HG02981 (cell line): ENCODE results near the gene RADIL.

ENCODE experiments used
- ATAC-seq: cut with Tn5 transposase; IDR thresholded peaks from one replicate; pipeline ENCODE4 v1.9.1; 2021; ENCODE audit warnings: mild to moderate bottlenecking, moderate library complexity; ENCODE audit not compliant: unreplicated experiment

Gene RADIL

DNA sequence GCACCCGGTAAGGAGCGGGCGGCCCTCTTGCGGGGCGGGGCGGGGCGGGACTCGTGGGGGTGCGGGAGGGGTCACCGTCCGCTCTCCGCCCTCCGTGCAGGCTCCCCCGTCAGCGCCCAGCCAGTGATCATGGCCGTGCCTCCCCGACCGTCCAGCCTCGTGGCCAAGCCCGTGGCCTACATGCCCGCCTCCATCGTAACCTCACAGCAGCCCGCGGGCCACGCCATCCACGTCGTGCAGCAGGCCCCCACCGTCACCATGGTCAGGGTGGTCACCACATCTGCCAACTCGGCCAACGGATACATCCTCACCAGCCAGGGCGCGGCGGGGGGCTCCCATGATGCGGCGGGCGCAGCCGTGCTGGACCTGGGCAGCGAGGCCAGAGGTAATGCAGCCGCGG is 124.3 kb downstream of the RADIL start:
- no peak for ATAC-seq

DNA sequence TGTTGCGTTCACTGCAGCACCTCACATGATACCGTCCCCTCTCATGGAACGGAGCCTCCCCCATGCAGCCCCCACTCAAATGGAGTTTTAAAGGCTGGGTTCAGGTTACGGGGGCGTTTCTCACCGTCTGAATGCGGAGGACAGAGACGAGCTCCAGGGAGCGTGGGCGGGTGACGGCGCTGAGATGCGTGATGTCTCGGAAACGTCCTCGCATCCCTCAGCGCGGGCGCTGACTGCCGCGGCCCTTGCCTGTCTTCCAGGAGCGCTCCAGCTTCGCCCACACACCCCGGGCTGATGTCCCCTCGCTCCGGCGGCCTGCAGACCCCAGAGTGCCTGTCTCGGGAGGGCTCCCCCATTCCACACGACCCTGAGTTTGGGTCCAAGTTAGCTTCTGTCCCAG is 124.7 kb downstream of the RADIL start:
- no peak for ATAC-seq

DNA sequence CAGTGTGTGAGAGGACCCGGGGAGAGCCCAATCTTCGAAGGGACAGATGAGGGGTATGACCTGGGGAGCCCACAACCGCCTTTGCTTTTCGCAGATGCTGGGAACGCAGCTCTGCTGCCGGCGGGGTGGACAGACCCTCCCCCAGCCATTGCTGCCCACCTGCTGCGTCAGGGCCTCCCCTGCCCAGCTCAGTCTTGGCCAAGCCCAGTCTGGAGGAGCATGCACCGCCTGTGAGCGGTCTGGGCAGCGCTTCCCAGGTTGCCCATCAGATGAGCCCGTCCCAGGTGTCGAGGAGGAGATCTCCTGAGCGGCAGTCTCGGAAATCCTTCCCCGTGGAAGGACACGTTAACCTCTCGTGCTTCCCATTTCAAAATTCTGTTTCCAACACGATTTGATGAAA is 125.4 kb downstream of the RADIL start:
- no peak for ATAC-seq

DNA sequence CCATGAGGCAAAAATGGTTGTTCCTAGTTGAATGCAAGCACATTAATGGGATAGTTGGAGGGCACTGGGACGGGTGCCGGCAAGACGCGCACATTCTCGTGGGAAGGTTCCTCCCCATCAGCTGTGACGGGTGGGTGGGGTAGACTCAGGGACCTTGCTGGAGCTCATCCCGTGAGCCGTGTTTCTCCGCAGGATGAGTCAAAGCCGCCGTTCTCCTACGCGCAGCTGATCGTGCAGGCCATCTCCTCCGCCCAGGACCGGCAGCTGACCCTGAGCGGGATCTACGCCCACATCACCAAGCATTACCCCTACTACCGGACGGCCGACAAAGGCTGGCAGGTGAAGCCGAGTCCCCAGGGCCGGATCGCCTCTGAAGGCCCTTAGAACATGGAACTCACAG is 128.5 kb downstream of the RADIL start:
- no peak for ATAC-seq

DNA sequence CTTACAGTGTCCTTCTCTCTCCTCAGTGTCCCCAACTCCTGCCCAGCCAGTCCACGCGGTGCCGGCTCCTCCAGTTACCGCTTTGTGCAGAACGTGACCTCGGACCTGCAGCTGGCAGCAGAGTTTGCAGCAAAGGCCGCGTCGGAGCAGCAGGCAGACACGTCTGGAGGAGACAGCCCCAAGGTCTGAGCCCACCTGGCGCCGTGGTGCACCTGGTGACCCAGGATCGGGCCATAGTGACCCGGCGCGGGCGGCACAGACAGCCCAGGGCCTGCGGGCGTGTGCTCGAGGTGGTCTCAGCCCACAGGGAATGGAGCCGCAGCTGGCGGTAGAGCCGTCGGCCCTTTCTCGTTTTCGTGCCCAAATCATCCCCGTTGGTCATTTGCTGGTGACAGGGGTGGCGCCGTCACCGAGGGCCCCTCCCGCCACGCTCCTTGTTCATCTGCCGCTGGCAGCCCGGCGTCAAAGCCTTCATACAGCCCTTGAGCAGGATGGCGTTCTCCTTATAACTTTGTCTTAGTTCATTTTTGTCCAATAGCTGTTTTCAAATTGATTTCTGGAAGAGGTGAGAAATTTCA is 129.0 kb downstream of the RADIL start:
- ATAC-seq: no peak

DNA sequence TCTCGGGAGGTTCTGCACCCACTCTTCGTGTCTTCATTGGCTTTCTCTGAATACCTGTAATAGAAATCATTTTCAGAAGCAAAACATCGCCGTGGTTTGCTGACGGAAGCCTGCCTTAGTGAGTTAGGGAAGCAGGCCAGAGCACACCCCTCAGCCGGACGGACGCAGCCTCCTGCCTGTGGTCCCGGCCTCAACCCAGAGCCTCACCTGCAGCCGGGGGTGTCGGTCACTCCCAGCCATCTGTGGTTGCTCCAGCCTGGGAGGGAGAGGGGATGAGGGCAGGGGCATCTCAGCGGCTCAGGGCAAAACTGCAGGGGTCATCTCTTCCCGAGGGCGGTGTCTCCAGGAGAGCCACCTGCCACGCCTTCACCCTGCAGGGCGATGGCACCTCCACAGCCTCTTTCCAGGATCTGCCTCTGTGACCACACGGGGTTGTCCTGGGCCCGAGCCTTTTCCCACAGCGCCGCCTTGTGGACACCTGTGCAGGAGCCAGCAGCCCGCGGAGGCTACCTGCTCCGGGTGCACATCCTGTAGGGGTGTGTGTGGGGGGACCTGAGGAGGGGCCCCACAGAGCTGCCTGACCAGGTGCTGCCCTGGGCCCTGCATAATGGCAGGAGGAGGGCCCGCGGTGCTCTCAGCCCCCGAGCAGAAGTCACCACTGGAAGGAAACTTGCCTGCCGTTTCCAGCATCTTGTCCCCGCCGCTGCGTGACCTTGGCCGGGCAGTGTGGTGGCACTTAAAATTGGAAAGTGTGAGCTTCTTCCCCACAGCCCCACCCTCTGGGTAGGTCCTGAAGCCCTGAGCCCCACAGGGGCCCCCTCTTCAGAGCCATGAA is 129.7 kb downstream of the RADIL start:
- ATAC-seq: peak; percentile 85

DNA sequence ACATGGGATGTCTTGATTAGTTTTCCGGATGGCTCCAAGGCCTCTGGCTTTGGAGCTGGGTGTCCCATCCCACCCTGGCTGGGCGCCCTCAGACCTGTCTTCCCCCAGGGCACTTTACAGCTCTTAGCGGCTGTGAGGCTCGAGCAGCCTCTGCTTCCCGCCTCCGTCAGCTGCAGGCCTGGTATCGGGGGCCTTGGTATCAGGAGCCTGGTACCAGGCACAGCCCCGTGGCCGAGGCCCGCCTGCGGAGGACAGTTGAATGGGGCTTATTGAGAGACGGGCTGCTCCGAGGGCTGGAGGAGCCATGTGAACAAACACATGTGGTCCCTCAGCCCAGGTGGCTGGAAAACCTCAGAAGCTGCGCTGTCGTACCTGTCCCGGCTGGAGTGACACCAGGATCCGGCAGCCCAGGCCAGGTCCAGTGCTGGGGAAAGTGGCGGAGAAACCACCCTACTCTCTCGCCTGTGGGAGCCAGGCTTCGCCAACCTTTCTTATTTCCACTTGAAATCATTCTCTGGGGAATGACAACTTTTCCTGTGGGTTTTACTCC is 132.0 kb downstream of the RADIL start:
- ATAC-seq: no peak

DNA sequence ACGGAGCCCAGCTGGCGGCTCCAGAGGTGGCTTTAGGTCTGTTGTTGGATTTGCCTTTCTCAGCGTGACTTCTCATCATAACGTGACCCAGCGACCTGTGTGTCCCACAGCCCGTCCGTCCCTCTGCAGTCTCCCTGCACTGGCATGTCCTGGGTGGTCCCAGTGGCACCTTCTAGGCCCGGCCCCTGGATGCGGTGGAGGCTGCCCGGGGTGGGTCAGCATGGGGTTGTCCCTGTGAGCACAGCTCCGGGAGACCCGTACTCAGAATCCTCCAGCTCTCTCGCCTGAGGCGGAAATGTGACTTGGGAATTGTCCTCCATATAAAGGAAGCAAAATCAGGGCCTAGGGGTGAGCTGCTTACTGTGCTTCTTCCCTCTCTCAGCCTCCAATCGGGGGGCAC is 133.7 kb downstream of the RADIL start:
- ATAC-seq: no peak

DNA sequence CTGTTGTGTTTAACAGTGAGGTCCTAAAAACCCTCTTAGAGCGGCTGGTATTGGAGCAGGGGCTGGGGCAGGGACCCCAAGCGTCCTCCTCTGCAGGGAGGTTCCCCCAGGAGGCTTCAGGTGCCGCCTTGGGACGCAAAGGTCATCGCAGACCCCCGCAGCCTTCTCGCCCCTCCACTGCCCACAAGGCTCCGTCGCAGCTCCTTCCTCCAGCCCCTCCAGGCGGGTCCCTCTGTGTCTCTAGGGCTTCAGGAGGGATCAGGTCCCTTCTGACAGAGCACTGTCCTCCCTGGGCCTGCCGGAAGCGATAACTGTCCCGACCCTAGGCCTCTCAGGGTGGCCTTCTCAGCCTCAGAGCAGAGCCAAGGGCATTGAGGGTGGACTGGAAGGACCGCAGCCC is 134.2 kb downstream of the RADIL start:
- no peak for ATAC-seq
